Measurements from ENCODE around the gene FAM167B. TPM values are rescaled to one million over a fixed set of nuclear protein-coding genes. Genes with fewer than 3 reads are reported as not detected.

The FAM167B gene
- polyA plus RNA-seq, 1 donor (not counting 4 experiments of a cell fraction or from before 2014, with no cell fraction given) = 0.07 TPM

DNA sequence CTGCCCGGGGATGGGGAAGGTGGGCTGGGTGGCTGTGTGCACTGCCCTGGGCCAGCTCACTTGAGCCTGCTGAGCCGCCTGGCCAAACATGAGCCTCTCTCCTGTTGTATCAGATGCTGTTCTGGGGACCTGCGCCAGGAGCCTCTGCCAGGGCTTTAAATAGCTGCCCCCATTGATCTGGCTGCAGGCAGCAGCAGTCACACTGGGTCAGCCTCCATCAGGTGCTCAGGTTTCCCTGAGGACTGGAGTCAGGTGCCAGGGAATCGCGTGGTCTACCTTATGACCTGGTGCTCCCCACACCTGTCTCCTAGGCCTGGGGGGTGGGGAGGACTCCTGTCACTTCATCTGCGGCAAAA, 47.3 kb upstream of the FAM167B start:
- Histone ChIP-seq H3K27me3 (ENCODE audit: control insufficient read depth, extremely low read depth, insufficient read depth, low read length) (no peaks in the 10 kb centered on the region), H3K9ac (ENCODE audit: control insufficient read depth, extremely low read depth, insufficient read depth, low read length) (no peak overlapping the region), H4K20me1 (ENCODE audit: control insufficient read depth, extremely low read depth, insufficient read depth, low read length) (no peaks in the 10 kb centered on the region), H3K4me2 (ENCODE audit: control insufficient read depth, extremely low read depth, insufficient read depth, low read depth, low read length) (peak overlapping the region; percentile 90), H3K36me3 (ENCODE audit: control insufficient read depth in 2 of 2, extremely low read depth in 1 of 2, insufficient read depth in 2 of 2, low read length in 2 of 2) (peaks cover 15 to 24% of the 10 kb centered on the region in 2 experiments), H3K79me2 (ENCODE audit: control insufficient read depth, insufficient read depth, low read length) (no peaks in the 10 kb centered on the region), H3K4me1 (ENCODE audit: control insufficient read depth, extremely low read depth, insufficient read depth, low read length) (peaks cover 14% of the 10 kb centered on the region), H3K9me3 (ENCODE audit: control insufficient read depth, low read depth, low read length) (no peaks in the 10 kb centered on the region), H3K27ac (ENCODE audit: control insufficient read depth, insufficient read depth, low read length) (no peak overlapping the region), H3K4me3 (ENCODE audit: control insufficient read depth in 2 of 3, extremely low read depth in 1 of 3, insufficient read depth in 2 of 3, low read depth in 1 of 3, low read length in 3 of 3) (no peak overlapping the region), H3K9me1 (ENCODE audit: control insufficient read depth, extremely low read depth, insufficient read depth, low read length) (no peaks in the 10 kb centered on the region), H2AFZ (ENCODE audit: control insufficient read depth, low read length) (no peak overlapping the region)
- no peak for FAIRE-seq
- dilution Hi-C loops (cut with MboI; ENCODE audit: extremely low pct_ligation_motif_present, low sequenced_read_pairs) = no loop called here
- DNase-seq (ENCODE audit: low read depth, low spot score) = no peak
- TF ChIP-seq, protein P1, sequence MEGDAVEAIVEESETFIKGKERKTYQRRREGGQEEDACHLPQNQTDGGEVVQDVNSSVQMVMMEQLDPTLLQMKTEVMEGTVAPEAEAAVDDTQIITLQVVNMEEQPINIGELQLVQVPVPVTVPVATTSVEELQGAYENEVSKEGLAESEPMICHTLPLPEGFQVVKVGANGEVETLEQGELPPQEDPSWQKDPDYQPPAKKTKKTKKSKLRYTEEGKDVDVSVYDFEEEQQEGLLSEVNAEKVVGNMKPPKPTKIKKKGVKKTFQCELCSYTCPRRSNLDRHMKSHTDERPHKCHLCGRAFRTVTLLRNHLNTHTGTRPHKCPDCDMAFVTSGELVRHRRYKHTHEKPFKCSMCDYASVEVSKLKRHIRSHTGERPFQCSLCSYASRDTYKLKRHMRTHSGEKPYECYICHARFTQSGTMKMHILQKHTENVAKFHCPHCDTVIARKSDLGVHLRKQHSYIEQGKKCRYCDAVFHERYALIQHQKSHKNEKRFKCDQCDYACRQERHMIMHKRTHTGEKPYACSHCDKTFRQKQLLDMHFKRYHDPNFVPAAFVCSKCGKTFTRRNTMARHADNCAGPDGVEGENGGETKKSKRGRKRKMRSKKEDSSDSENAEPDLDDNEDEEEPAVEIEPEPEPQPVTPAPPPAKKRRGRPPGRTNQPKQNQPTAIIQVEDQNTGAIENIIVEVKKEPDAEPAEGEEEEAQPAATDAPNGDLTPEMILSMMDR (optimal IDR thresholded peaks at IDR 0.05 in 1 of 3, IDR thresholded peaks at IDR 0.05 in 1 of 3, conservative IDR thresholded peaks at IDR 0.05 in 1 of 3; ENCODE audit: extremely low read depth in 1 of 3, insufficient read depth in 2 of 3, low read length in 3 of 3) = no peak
- TF ChIP-seq EZH2 (IDR thresholded peaks at IDR 0.05; ENCODE audit: low read length) = no peak

- Histone ChIP-seq H2AFZ (ENCODE audit: control insufficient read depth, low read length) (peak within 1 kb of the TSS; percentile 93), H3K9ac (ENCODE audit: control insufficient read depth, extremely low read depth, insufficient read depth, low read length) (peak within 1 kb of the TSS; percentile 79)
- FAIRE-seq = peak; percentile 13
Measured at GRCh38 chr1:32200226-32201010, 46.6 kb upstream of the FAM167B start, which contains the start of gene CCDC28B. TSS of gene CCDC28B (plus strand) at chr1:32200595. CDS start at chr1:32201936, 1,341 bp downstream.

More at GRCh38 chr1:32200226-32201010, 46.6 kb upstream of the FAM167B start, which contains the start of gene CCDC28B:
- Histone ChIP-seq H3K36me3 (ENCODE audit: control insufficient read depth in 2 of 2, extremely low read depth in 1 of 2, insufficient read depth in 2 of 2, low read length in 2 of 2) (peaks cover 9 to 17% of the 10 kb centered on the region in 2 experiments), H3K4me2 (ENCODE audit: control insufficient read depth, extremely low read depth, insufficient read depth, low read depth, low read length) (peak within 1 kb of the TSS; percentile 90), H3K79me2 (ENCODE audit: control insufficient read depth, insufficient read depth, low read length) (no peaks in the 10 kb centered on the region), H3K4me3 (ENCODE audit: control insufficient read depth in 2 of 3, extremely low read depth in 1 of 3, insufficient read depth in 2 of 3, low read depth in 1 of 3, low read length in 3 of 3) (peak within 1 kb of the TSS; percentile 40 to 73 (median 73)), H3K27ac (ENCODE audit: control insufficient read depth, insufficient read depth, low read length) (peak within 1 kb of the TSS; percentile 72), H3K27me3 (ENCODE audit: control insufficient read depth, extremely low read depth, insufficient read depth, low read length) (no peaks in the 10 kb centered on the region), H3K9me3 (ENCODE audit: control insufficient read depth, low read depth, low read length) (no peaks in the 10 kb centered on the region), H3K4me1 (ENCODE audit: control insufficient read depth, extremely low read depth, insufficient read depth, low read length) (peaks cover 18% of the 10 kb centered on the region), H3K9me1 (ENCODE audit: control insufficient read depth, extremely low read depth, insufficient read depth, low read length) (no peaks in the 10 kb centered on the region), H4K20me1 (ENCODE audit: control insufficient read depth, extremely low read depth, insufficient read depth, low read length) (no peaks in the 10 kb centered on the region)
- TF ChIP-seq, protein P1 (optimal IDR thresholded peaks at IDR 0.05 in 1 of 3, IDR thresholded peaks at IDR 0.05 in 1 of 3, conservative IDR thresholded peaks at IDR 0.05 in 1 of 3; ENCODE audit: extremely low read depth in 1 of 3, insufficient read depth in 2 of 3, low read length in 3 of 3) = no peak
- no peak for TF ChIP-seq EZH2 (IDR thresholded peaks at IDR 0.05; ENCODE audit: low read length)
- dilution Hi-C loops (cut with MboI; ENCODE audit: extremely low pct_ligation_motif_present, low sequenced_read_pairs) = no loop called here
- no peak for DNase-seq (ENCODE audit: low read depth, low spot score)
